Vagina (tissue), 2 donors: ENCODE data around the gene CAPZA3.

Experiments used
- POLR2A ChIP-seq, 2 donors: fragments of 450-650 bp; IDR thresholded peaks; one replicate each; pipeline ENCODE4 v1.6.1; 2017; ENCODE audit warnings: antibody characterized with exemption in 2 of 2, mild to moderate bottlenecking in 2 of 2, moderate library complexity in 2 of 2
- POLR2AphosphoS5 ChIP-seq, 2 donors: sonication (generic); formaldehyde crosslinking; IDR thresholded peaks; one replicate each; pipeline ENCODE4 v1.9.0; 2017; ENCODE audit warnings: antibody characterized with exemption in 2 of 2, mild to moderate bottlenecking in 2 of 2, low read depth in 1 of 2; ENCODE audit not compliant: insufficient read depth in 1 of 2

- no peak for TF ChIP-seq POLR2AphosphoS5 (IDR thresholded peaks at IDR 0.05; ENCODE audit: insufficient read depth in 1 of 2, low read depth in 1 of 2)
- no peak for TF ChIP-seq POLR2A (IDR thresholded peaks at IDR 0.05)
Observed at GRCh38 chr12:18731156-18731555, 6.8 kb upstream of the CAPZA3 start.
